GM18517 (cell line): Measurements from ENCODE around the gene USP10.
"Not testable (repeated sequence)": the region's sequence is repeated elsewhere in the genome, so short reads cannot be mapped to it uniquely, and the experiment has no call there.

ENCODE experiments used
- ATAC-seq: cut with Tn5 transposase; IDR thresholded peaks from one replicate; pipeline ENCODE4 v1.9.1; 2021; ENCODE audit warnings: mild to moderate bottlenecking, moderate library complexity; ENCODE audit not compliant: unreplicated experiment

The USP10 gene

DNA sequence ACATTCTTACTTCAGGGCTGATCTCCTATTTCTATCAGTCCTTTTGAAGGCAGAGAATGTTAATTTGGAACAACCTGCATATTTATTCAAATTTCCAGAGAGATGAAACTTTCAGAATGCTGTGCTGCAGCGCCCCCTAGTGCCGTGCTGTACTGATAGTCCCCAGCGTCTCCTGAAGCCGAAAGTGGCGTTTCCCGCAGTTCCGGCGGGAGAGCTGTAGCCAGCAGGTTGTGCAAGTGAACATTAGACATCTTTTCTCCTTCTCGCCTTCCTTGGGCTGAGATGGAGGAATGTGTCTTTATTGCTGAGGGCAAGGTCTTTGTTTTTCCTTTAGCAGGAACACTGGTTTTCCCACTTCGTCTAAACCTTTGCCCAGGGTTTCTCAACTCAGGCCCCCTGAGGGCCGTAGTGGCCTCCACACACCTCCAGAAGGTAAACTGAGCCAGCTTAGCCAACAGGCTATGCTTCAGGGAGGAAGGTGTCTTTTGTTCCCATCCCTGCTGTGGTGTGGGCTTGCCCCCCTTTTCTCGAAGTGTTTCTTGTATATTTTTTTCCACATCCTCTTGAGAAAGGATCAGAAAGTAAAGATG, 26.4 kb downstream of the USP10 start:
- no peak for ATAC-seq

DNA sequence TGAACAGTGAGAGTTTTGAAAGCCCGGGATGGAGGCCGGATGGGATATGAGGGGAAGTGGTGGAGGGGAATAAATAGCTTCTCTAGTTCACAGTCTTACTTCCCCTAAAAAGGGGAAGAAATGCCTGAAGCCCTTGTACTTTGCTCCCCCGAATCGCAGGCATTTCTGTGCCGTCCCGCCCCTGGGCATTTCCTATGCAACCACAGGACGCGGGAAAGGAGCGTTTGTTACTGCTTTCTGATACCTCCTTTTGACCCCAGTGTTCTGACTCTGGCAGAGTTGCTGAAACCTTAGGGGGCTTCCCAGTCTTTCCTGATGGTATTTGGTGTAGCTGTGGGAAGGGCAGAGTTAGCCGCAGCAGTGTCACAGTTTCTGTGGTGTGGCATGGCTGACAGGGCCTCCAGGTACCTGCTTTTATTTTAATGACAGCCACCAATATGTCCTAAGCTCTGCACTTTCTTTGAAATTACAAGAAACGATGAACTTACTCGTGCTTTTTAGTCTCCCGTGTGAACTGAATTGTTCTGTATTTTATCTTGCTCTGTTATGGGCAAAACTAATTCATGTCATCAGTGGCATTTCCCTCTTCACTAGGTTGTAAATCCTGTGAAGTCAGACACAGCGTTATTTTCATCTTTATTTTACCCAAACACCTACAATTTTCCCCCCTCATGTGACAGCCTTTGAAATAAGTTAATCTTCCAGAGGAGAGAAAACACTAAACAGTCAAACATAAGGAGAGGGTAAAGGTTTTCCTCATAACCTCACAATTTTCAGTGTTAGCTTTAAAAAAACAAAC, 27.1 kb downstream of the USP10 start:
- ATAC-seq, result no peak

DNA sequence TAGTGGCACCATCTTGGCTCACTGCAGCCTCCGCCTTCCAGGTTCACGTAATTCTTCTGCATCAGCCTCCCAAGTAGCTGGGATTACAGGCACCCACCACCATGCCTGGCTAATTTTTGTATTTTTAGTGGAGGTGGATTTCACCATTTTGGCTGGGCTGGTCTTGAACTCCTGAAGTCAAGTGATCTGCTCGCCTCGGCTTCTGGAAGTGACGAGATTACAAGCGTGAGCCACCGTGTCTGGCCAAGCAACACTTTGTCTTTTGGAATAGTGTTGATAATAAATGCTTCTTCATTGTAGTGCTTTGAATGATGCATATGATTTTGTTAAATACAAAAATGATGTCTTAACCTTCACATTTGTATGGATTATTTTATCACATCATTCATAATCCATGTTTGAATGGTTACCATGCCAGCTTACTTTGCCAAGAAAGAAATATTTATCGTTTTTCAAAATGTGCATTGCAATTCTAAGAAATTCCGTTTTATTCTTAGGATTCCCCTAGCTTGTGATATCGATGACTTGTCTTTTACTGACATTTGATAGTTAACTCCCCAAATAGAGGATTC, 29.1 kb downstream of the USP10 start:
- ATAC-seq, result no peak

DNA sequence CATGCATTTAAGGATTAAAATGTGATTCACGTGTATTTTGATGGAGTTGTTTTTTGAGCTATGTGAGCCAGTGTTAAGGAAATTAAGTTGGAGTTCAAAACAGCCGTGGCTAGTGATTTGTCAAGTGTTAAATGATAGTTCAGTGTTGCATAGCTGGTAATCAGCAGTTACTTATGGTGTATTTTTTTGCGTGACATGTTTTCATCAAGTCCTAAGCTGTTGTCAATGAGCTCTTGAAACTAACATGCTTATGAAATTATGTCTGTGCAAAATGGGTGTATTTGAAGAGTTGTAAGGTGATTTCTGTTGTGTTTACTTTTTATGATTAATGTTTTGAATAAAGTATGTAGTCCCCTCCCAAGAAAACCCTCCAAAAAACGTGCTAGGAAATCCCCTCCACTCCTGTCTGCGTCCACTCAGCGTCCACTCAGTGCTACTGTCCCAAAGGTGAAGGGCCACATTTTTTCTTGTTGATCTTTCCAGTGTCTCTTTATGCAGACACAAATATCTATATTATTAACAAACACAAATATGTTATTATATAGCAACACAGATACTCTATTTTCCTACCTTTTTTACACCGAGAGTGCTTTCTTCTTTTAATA, 30.0 kb downstream of the USP10 start:
- no peak for ATAC-seq

DNA sequence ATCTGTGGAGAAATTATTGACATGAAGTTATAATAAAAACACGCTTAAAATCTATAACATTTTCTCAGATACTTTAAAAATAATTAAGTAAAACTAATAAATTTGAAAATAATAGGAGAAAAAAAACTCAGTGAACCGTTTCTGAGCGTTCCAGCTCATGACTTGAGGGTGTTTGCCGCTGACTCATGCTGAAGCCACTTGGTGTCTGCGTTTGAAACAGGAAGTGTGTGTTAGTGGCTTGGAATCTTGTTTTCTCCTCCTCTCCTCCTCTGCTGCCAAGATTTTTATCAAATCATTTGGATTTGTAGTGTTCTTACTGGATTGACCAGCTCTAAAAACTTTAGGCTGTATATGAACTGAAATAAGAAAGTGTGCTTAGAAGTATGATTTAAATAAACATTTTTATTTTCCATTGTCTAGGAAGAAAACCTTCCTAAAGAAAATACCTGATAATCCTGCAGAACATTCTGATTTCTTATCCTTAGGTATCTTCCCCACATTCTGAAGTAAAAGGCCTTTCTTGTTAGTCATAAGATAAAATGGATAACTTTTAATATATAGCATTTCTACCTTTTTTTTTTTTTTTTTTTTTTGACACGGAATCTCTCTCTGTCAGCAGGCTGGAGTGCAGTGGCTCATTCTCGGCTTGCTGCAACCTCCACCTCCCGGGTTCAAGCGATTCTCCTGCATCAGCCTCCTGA, 30.8 kb downstream of the USP10 start:
- no peak for ATAC-seq

DNA sequence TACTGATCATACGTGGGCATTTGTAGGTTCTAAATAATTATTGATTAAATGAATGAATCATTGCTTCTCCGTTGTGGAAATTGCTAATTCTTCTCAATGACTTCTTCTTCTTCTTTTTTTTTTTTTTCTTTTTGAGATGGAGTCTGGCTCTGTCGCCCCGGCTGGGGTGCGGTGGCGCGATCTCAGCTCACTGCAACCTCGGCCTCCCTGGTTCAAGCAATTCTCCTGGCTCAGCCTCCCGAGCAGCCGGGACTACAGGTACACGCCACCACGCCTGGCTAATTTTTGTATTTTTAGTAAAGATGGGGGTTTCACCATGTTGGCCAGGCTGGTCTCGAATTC, 32.5 kb downstream of the USP10 start:
- ATAC-seq, result not testable (repeated sequence)

DNA sequence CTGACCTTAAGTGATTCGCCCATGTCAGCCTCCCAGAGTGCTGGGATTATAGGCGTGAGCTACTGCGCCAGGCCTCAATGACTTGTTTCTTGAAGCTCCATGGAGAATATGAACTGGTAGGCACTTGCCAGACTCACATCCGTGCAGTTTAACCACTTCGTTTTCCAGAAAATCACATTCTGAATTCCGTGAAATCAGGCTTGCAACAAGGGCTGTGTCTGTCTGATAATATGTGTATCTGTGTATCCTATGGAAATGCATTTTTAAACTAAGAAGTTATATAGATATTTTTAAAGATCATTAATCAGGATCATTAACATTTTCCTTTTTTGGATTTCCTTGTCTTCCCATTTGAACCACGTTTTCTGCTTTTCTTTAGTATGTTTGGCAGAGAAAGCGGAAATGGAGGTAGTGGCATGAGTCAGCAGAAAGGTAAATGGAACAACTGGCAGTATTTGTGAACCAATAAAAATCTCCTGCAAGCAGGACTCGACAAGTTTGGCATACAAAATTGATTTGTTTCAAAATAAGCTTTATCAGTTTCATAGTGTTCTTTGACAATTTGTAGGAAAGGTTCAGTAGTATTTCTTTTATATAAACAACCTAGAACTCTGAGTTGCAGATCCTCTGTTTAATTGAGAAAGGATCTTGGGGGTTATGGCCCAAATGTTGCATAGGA, 33.0 kb downstream of the USP10 start:
- ATAC-seq, result no peak

DNA sequence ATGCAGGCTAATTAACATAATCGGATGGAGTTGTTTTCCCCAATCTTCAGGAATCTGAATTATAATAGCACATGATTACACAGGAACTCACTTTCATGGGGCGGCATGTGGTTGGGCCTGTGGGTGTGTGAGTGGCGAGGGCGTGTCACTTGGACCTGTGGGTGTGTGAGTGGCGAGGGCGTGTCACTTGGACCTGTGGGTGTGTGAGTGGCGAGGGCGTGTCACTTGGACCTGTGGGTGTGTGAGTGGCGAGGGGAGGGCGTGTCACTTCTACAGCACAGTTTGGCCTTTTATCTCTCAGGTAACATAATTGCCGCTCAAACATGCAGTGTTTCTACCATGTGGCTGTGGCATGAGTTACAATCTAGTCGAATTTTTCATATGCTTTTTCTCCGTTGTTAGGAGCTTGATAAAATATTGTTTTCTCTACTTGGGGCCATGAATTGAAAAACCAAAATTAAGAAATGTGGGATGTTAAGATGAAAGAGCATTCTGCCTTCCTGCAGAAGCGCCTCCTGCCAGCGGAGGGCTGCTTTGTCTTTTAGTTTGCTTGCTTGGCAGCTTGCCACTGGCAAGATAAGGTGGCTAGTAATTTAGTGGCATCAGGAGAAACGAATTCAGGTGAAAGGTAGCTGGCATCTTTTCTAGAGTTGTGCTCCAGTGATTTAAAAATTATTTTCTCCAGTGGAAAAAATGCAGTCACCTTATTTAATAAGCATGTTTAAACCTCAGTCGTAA, 36.2 kb downstream of the USP10 start:
- no peak for ATAC-seq

DNA sequence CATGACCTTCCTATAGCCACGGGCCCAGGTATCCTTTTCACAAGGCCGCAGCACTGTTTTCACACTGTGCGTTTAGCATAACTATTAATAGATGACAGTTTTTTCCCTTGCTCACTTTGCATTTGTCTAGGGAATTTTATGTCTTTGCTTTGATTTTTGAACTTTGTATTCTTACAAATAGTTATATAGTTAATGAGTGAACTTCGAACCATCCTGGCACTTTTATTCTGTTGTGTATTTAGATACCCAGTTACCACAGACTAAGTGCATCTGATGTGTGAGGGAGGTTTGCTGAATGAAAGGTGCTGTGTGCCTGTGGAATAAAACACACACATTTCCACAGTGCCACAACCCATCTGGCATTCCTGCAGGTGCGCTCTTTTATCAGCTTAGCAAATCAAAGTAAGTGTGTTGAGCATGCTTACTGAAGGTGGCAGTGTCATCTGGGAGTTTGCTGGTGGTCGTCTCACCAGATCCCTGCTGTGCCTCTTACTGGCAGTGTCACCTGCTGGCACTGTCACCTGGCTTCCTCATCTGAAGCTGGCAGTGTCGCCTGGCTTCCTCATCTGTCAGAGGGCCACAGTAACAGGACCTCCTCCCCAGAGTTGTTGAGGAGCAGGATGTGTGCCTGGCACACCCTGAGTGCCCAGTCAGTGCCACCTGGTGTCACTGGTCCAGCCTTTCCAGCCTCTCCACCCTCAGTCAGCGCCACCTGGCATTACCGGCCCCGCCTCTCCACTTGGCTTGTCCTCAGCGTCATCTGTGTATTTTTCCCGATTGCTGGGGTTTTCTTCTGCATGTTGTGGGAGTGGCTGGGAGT, 37.6 kb downstream of the USP10 start:
- no peak for ATAC-seq

DNA sequence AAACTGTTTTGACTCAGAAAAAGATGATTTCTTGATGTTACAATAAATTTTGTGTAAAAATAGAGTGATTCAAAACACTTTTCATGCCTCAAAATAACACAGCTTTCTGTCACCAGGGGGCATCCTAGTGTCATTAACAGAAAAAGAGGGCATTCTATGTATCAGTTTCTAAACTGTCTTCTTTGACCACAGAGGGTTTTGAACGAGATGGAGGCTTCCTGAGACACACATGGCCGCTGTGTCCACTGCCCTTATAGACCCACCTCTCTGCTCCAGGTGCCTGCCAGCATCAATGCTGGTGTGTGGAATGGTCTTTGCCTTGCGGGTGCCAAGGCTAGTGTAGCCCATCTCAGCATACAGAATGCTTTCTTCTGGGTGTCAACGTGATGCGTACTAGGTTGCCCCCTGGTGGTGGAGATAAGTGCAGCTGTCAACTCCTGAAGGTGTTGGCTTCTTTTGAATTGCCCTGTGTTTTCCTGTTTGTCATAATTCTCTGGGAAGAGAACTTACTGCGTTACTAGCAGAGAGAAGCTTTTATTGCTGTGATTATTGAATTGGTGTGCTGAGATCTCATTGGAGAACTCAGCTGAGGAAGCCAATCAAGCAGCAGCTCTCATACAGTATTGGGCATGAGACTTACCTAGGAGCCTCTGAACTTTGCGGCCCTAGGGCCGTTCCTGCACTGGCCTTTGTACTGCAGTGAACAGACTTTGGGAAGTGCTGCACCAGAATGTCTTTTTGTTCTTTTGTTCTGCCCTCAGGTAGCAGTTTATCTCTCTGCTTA, 38.6 kb downstream of the USP10 start:
- peak; percentile 75 for ATAC-seq

DNA sequence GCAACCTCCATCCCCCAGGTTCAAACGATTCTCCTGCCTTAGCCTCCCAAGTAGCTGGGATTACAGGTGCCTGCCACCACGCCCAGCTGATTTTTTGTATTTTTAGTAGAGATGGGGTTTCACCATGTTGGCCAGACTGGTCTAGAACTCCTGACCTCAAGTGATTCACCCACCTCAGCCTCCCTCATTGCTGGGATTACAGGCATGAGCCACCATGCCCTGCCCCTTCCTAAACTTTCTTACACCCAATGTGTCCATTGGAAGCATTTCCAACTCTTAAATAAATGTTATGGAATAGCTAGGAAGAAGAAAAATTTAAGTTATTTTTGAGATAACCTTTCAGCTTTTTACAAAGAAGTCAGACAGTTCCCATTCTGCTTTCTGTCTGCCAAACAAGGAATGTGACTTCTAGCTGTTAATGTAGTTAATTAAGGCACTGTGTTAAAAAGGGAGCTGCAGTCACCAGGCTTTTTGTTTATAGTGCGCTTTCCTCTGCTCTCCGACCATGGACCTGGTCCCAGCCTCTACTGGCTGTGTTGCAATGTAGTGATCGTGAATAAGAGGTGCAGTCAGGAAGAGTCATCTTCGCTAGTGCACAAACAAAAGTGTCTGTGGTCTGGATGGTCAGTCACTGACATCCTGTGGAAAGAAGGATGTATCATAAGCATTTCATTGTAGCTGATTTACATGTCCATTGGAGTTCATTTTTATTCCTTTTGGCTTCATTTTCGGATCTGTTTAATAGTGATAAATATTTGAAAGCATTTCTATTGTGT, 39.7 kb downstream of the USP10 start:
- ATAC-seq, result no peak

DNA sequence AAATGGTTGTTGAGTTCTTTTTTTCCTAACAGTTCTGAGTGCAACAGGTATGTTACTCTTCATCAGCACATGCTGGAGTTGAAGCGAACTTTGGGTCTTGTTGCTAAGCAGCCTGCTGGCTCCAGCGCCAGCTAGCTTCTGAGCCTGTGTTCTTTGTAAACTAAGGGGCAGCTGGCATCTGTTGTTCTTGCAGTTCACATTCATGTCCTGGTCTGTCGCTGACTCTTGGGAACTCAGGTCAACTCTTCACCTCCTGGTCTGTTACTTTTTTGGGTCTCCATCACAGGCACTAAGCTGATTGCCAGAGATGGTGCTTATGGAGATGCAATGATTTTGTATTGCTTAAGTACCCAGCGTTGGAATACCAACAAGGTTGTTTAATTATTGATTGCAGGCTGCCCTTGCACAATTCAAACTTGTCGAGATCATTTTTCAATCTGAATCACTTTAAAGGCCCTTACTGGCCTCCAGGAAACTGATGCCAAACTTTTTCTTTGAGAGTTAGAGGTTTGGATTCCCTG, 40.9 kb downstream of the USP10 start:
- ATAC-seq, result no peak

DNA sequence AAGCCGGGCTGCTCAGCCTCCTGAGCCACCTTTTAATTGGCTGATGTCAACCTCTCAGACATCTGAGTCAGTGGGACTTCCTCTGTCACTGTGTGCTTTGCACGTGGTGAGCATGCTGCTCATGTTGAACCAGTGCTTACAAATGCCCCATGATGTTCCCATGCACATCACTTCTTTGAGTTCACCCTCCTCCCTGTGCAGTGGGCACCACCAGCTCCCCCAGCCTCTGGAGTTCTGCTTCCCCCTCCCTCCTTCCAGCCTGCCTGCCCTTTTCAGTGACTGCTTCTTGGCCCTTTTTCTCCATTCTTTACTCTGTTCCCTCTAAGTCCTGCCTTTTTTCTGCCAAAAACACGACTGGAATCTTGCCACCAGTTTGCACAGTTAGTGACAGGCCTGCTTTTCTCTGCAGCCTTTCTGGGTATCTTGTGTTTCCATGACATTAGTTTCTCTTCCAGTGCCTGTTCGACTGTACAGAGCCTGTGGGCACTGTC, 41.6 kb downstream of the USP10 start:
- no peak for ATAC-seq

DNA sequence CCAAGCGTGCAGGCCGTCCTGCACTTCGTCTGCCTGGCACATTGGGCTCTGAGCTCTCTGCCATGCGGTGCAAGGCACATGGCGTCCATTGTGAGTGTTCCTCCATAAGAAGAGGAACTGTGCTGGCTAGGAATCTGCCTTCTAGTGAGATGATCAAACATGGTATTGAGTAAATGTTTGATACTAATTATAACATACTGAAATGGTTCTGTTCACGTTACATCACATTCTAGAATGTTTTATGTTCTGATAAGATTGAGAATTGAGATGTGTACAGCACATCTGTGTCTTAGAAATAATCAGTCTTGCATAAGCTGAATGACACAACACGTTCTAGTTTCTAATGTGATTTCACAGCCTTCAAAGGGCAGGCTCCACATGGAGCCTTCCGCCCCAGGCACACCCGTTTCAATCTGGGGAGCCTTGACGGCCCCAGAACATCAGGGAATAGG, 42.9 kb downstream of the USP10 start:
- no peak for ATAC-seq

DNA sequence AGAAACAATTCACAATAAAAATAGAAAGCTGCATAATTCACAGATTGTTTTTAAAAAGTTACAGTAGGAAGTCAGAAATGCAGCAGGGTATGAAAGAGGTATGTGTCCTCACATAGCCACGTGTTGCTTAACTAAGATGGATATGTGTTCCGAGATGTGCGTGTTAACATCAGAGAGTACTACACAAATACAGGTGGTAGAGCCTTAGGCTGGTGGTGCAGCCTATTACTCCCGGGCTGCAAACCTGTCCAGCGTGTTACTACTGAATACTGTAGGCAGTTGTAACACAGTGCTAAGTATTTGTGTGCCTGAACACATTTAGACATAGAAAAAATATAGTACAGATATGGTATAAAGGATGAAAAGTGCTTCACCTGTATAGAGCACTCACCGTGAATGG, 46.4 kb downstream of the USP10 start:
- no peak for ATAC-seq

DNA sequence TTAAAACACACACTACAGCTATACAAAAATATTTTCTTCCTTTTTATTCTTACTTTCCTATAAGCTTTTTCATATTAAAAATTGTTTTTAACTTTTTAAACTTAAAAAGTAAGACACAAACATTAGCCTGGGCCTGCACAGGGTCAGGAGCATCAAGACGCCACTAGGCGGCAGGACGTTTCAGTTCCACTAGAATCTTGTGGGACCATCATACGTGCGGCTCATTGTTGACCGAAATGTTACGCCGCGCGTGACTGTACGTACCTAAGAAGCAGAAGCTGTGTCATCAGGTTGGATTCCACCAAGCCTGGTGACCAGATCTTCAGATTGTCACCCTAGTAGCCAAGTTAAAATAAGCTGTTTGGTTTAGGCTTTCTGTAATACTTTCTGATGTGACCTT, 47.1 kb downstream of the USP10 start:
- ATAC-seq, result no peak

DNA sequence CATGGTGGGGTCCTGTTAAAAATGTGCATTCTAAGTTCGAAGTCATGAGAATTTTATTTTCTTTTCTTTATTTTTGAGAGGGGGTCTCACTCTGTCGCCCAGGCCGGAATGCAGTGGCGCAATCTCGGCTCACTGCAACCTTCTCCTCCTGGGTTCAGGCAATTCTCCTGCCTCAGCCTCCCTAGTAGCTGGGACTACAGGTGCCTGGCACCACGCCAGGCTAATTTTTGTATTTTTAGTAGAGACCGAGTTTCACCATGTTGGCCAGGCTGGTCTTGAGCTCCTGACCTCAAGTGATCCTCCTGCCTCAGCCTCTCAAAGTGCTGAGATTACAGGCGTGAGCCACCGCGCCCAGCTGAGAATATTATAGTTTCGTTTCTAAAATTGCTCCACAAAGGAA, 48.4 kb downstream of the USP10 start:
- not testable (repeated sequence) for ATAC-seq
